PC-9 (cell line): ENCODE results near the gene ANKRD39.

Experiments
- CTCF ChIP-seq: fragments of 200-600 bp; sonication (generic); conservative IDR thresholded peaks from 2 replicates; pipeline ENCODE4 v1.6.1; 2017; ENCODE audit warnings: mixed run types, antibody characterized with exemption, mild to moderate bottlenecking, moderate library complexity
- EZH2 ChIP-seq: fragments of 200-600 bp; sonication (generic); IDR thresholded peaks from 2 replicates; pipeline ENCODE4 v1.8.0; 2017; ENCODE audit warnings: antibody characterized with exemption, low read depth

- TF ChIP-seq CTCF = no peak
- TF ChIP-seq EZH2 = no peak
These were observed 12.9 kb upstream of the ANKRD39 start for GRCh38 chr2:96870626-96871255.
